Measurements from ENCODE around the gene HIVEP3.

HIVEP3 gene

GRCh38 chr1:41656825-41657500 is 261.8 kb downstream of the HIVEP3 start:
- H3K36me3 ChIP-seq (ENCODE audit: insufficient read depth, low read length) = no peaks in the 10 kb centered on the region
- no peaks in the 10 kb centered on the region for H3F3A ChIP-seq (ENCODE audit: low read depth)
- H3K9me2 ChIP-seq (replicated peaks; ENCODE audit: low read depth, low read length) = no peaks in the 10 kb centered on the region
- no peak overlapping the region for H3K4me3 ChIP-seq (ENCODE audit: low read length, poor library complexity, severe bottlenecking)
- peaks cover 31% of the 10 kb centered on the region for H3K4me1 ChIP-seq (ENCODE audit: insufficient read depth, low read length, poor library complexity, severe bottlenecking)
- H3K9me3 ChIP-seq (ENCODE audit: insufficient read depth, low read depth, low read length) = no peaks in the 10 kb centered on the region
- no peaks in the 10 kb centered on the region for H3K79me2 ChIP-seq (ENCODE audit: insufficient read depth, low read length)
- no peaks in the 10 kb centered on the region for H4K20me1 ChIP-seq (ENCODE audit: insufficient read depth, low read length, poor library complexity, severe bottlenecking)
- no peak overlapping the region for H3K9ac ChIP-seq (ENCODE audit: low read depth, low read length, poor library complexity, severe bottlenecking)
- TF ChIP-seq EZH2phosphoT487 (IDR thresholded peaks at IDR 0.05; ENCODE audit: borderline replicate concordance) (no peak), CTCF (conservative IDR thresholded peaks at IDR 0.05; ENCODE audit: low read length) (no peak)
- no peak overlapping the region for H3K4me2 ChIP-seq (ENCODE audit: low read depth, low read length, poor library complexity, severe bottlenecking)
- no peak overlapping the region for H2AFZ ChIP-seq (ENCODE audit: low read length)
- H3K27me3 ChIP-seq (ENCODE audit: insufficient read depth, low read length, poor library complexity, severe bottlenecking) = no peaks in the 10 kb centered on the region

GRCh38 chr1:41656068-41656467 is 262.7 kb downstream of the HIVEP3 start:
- Histone ChIP-seq H3K79me2 (ENCODE audit: insufficient read depth, low read length) (no peaks in the 10 kb centered on the region), H3K4me3 (ENCODE audit: low read length, poor library complexity, severe bottlenecking) (no peak overlapping the region), H3K9me3 (ENCODE audit: insufficient read depth, low read depth, low read length) (no peaks in the 10 kb centered on the region), H3K9me2 (replicated peaks; ENCODE audit: low read depth, low read length) (no peaks in the 10 kb centered on the region), H4K20me1 (ENCODE audit: insufficient read depth, low read length, poor library complexity, severe bottlenecking) (no peaks in the 10 kb centered on the region), H3F3A (ENCODE audit: low read depth) (no peaks in the 10 kb centered on the region), H3K4me2 (ENCODE audit: low read depth, low read length, poor library complexity, severe bottlenecking) (no peak overlapping the region), H3K36me3 (ENCODE audit: insufficient read depth, low read length) (no peaks in the 10 kb centered on the region), H3K9ac (ENCODE audit: low read depth, low read length, poor library complexity, severe bottlenecking) (no peak overlapping the region), H2AFZ (ENCODE audit: low read length) (no peak overlapping the region), H3K4me1 (ENCODE audit: insufficient read depth, low read length, poor library complexity, severe bottlenecking) (peaks cover 27% of the 10 kb centered on the region), H3K27me3 (ENCODE audit: insufficient read depth, low read length, poor library complexity, severe bottlenecking) (no peaks in the 10 kb centered on the region)
- TF ChIP-seq EZH2phosphoT487 (IDR thresholded peaks at IDR 0.05; ENCODE audit: borderline replicate concordance) (no peak), CTCF (conservative IDR thresholded peaks at IDR 0.05; ENCODE audit: low read length) (no peak)

GRCh38 chr1:41655632-41656031 is 263.1 kb downstream of the HIVEP3 start:
- H3K79me2 ChIP-seq (ENCODE audit: insufficient read depth, low read length) = no peaks in the 10 kb centered on the region
- H3K4me2 ChIP-seq (ENCODE audit: low read depth, low read length, poor library complexity, severe bottlenecking) = no peak overlapping the region
- no peaks in the 10 kb centered on the region for H3K27me3 ChIP-seq (ENCODE audit: insufficient read depth, low read length, poor library complexity, severe bottlenecking)
- H3K36me3 ChIP-seq (ENCODE audit: insufficient read depth, low read length) = no peaks in the 10 kb centered on the region
- peaks cover 25% of the 10 kb centered on the region for H3K4me1 ChIP-seq (ENCODE audit: insufficient read depth, low read length, poor library complexity, severe bottlenecking)
- no peaks in the 10 kb centered on the region for H3K9me2 ChIP-seq (replicated peaks; ENCODE audit: low read depth, low read length)
- no peak overlapping the region for H3K9ac ChIP-seq (ENCODE audit: low read depth, low read length, poor library complexity, severe bottlenecking)
- H4K20me1 ChIP-seq (ENCODE audit: insufficient read depth, low read length, poor library complexity, severe bottlenecking) = no peaks in the 10 kb centered on the region
- H3K4me3 ChIP-seq (ENCODE audit: low read length, poor library complexity, severe bottlenecking) = no peak overlapping the region
- no peak overlapping the region for H2AFZ ChIP-seq (ENCODE audit: low read length)
- H3K9me3 ChIP-seq (ENCODE audit: insufficient read depth, low read depth, low read length) = no peaks in the 10 kb centered on the region
- no peak for TF ChIP-seq EZH2phosphoT487 (IDR thresholded peaks at IDR 0.05; ENCODE audit: borderline replicate concordance)
- no peak for TF ChIP-seq CTCF (conservative IDR thresholded peaks at IDR 0.05; ENCODE audit: low read length)
- H3F3A ChIP-seq (ENCODE audit: low read depth) = no peaks in the 10 kb centered on the region

All from Loucy (cell line).